Endothelial cell of umbilical vein (primary cell): ENCODE data around the gene SLC18B1. TPM values are rescaled to one million over a fixed set of nuclear protein-coding genes. Genes with fewer than 3 reads are reported as not detected.
A peak's percentile ranks its signal among the peaks of the same experiment; 100 is the strongest.

Experiments
- BruUV-seq: library from RNA; stranded (reverse); fragments of 400-500 nt; replicated peaks from 2 replicates; lab custom pipeline; 2021; lab: Mats Ljungman, UMichigan
- CTCF ChIA-PET: fragments of 300-600, 350-600 bp; sonication (Branson Sonifier 250); formaldehyde crosslinking; loops from one replicate; lab custom pipeline; 2021; ENCODE audit warnings: antibody characterized with exemption, inconsistent platforms; lab: Charles Lee
- POLR2A ChIA-PET: fragments of 300-600, 350-600 bp; sonication (Branson Sonifier 250); formaldehyde crosslinking; loops from one replicate; lab custom pipeline; 2021; ENCODE audit warnings: antibody characterized with exemption, inconsistent platforms; lab: Charles Lee
- DNase-seq: peaks from one replicate; pipeline ENCODE4 v3.0.0-alpha.2; 2011; ENCODE audit warnings: low read depth, low spot score
- FAIRE-seq: peaks from 2 replicates; lab custom pipeline; 2011; peaks lifted over from hg19 to GRCh38; lab: Jason Lieb, UNC
- H2AFZ ChIP-seq: 2 replicates; pipeline ENCODE4 v1.6.0; 2012; ENCODE audit warnings: low read depth, low read length, control low read depth, inconsistent platforms
- H3K27ac ChIP-seq: 2 replicates; pipeline ENCODE4 v1.5.1; 2011; ENCODE audit warnings: low read depth, mild to moderate bottlenecking, control low read depth, low read length, moderate library complexity; ENCODE audit not compliant: insufficient read depth
- H3K27me3 ChIP-seq, 2 experiments: 2 replicates each; pipeline versions ENCODE4 v1.6.0 to v1.6.1; 2011; ENCODE audit warnings: low read length in 2 of 2, mixed read lengths in 1 of 2; ENCODE audit not compliant: control insufficient read depth in 2 of 2, insufficient read depth in 2 of 2
- H3K36me3 ChIP-seq, 2 experiments: 2 replicates in 1 of 2; 3 replicates in 1 of 2; pipeline ENCODE4 v1.5.1; 2011; ENCODE audit warnings: low read length in 2 of 2, mild to moderate bottlenecking in 1 of 2, moderate library complexity in 1 of 2; ENCODE audit not compliant: control insufficient read depth in 2 of 2, insufficient read depth in 2 of 2; ENCODE audit errors: extremely low read depth in 1 of 2
- H3K4me1 ChIP-seq: 3 replicates; pipeline ENCODE4 v1.5.1; 2011; ENCODE audit warnings: mild to moderate bottlenecking, low read length; ENCODE audit not compliant: control insufficient read depth, insufficient read depth; ENCODE audit errors: extremely low read depth
- H3K4me2 ChIP-seq: 2 replicates; pipeline ENCODE4 v1.6.1; 2011; ENCODE audit warnings: low read length, control low read depth, mixed read lengths; ENCODE audit not compliant: insufficient read depth
- H3K4me3 ChIP-seq, 3 experiments: fragments of 200-600 bp in 1 of 3; sonication (generic), shearing (Covaris generic) in 1 of 3; replicated peaks in 1 of 3; 2 replicates each; pipeline ENCODE4 v1.5.1; 2011 to 2016; ENCODE audit warnings: control low read depth in 3 of 3, low read length in 3 of 3, mild to moderate bottlenecking in 2 of 3, inconsistent platforms in 1 of 3, low read depth in 1 of 3, moderate library complexity in 1 of 3; ENCODE audit not compliant: insufficient read depth in 1 of 3
- H3K79me2 ChIP-seq: 2 replicates; pipeline ENCODE4 v1.6.0; 2012; ENCODE audit warnings: low read length, inconsistent platforms; ENCODE audit not compliant: control insufficient read depth, insufficient read depth
- H3K9ac ChIP-seq: replicated peaks from 2 replicates; pipeline ENCODE3; 2011; ENCODE audit warnings: low read length, control low read depth; ENCODE audit not compliant: insufficient read depth; ENCODE audit errors: extremely low read depth
- H3K9me1 ChIP-seq: replicated peaks from 3 replicates; pipeline ENCODE4 v1.6.0; 2011; ENCODE audit warnings: mild to moderate bottlenecking, low read length; ENCODE audit not compliant: control insufficient read depth, insufficient read depth; ENCODE audit errors: extremely low read depth
- H3K9me3 ChIP-seq: replicated peaks from 2 replicates; pipeline ENCODE4 v1.5.1; 2012; ENCODE audit warnings: low read length, inconsistent platforms; ENCODE audit not compliant: control insufficient read depth, insufficient read depth
- H4K20me1 ChIP-seq: replicated peaks from 2 replicates; pipeline ENCODE3; 2011; ENCODE audit warnings: mild to moderate bottlenecking, low read length; ENCODE audit not compliant: control insufficient read depth, insufficient read depth; ENCODE audit errors: extremely low read depth
- CTCF ChIP-seq, 2 donors: IDR thresholded peaks; 1 replicate in 1 of 2; 2 replicates in 1 of 2; pipeline ENCODE4 v1.5.1; 2011; ENCODE audit warnings: low read length in 2 of 2, mild to moderate bottlenecking in 2 of 2, moderate library complexity in 2 of 2, control low read depth in 1 of 2, inconsistent platforms in 1 of 2, low read depth in 1 of 2; ENCODE audit not compliant: insufficient read depth in 1 of 2; ENCODE audit errors: extremely low read depth in 1 of 2
- EZH2 ChIP-seq: IDR thresholded peaks from 2 replicates; pipeline ENCODE4 v1.6.1; 2012; ENCODE audit warnings: borderline replicate concordance, low read depth, mild to moderate bottlenecking, moderate library complexity, low read length, inconsistent platforms; ENCODE audit not compliant: severe bottlenecking
- FOS ChIP-seq: IDR thresholded peaks from 2 replicates; pipeline ENCODE4 v1.6.1; 2011; ENCODE audit warnings: mild to moderate bottlenecking, low read length, moderate library complexity, borderline replicate concordance; ENCODE audit not compliant: insufficient read depth
- GATA2 ChIP-seq: IDR thresholded peaks from 2 replicates; pipeline ENCODE4 v1.7.0; 2011; ENCODE audit warnings: low read depth, mild to moderate bottlenecking, moderate library complexity, mixed read lengths, low read length; ENCODE audit not compliant: insufficient read length, insufficient read depth
- JUN ChIP-seq: IDR thresholded peaks from 2 replicates; pipeline ENCODE4 v1.6.1; 2011; ENCODE audit warnings: borderline replicate concordance, low read depth; ENCODE audit not compliant: insufficient read length, insufficient read depth
- MYC ChIP-seq: IDR thresholded peaks from one replicate; pipeline ENCODE4 v1.6.1; 2011; ENCODE audit warnings: mild to moderate bottlenecking, low read depth, low read length
- POLR2A ChIP-seq: IDR thresholded peaks from 2 replicates; pipeline ENCODE4 v1.6.1; 2012; ENCODE audit warnings: low read depth, mild to moderate bottlenecking, control low read depth, low read length
- POLR2AphosphoS5 ChIP-seq: IDR thresholded peaks from 2 replicates; pipeline ENCODE4 v1.6.1; 2012; ENCODE audit warnings: low read depth, mild to moderate bottlenecking, control low read depth, low read length, moderate library complexity; ENCODE audit not compliant: insufficient read depth
- dilution Hi-C: fragments of 300-500 bp; cut with MboI; formaldehyde crosslinking; loops from one replicate; pipeline ENCODE4 v1.15.0; 2019; ENCODE audit warnings: low sequenced_read_pairs; ENCODE audit not compliant: extremely low pct_ligation_motif_present
- intact Hi-C: fragments of 100-400 bp; cut with micrococcal nuclease; formaldehyde crosslinking; loops from one replicate; pipeline ENCODE4 v1.10.0; 2022
- polyA plus RNA-seq, 4 experiments: library from polyadenylated mRNA; depleted of rRNA in 3 of 4; stranded (reverse) in 3 of 4; unstranded in 1 of 4; fragments of >200 nt; gene quantifications; 2 replicates each; pipeline versions ENCODE4 v1.2.1 to v1.2.3, GENCODE V29; 2011 to 2012; ENCODE audit warnings: missing spikeins in 1 of 4
- total RNA-seq: library from RNA; stranded (reverse); gene quantifications from 2 replicates; pipeline ENCODE4 v1.2.3, GENCODE V29; 2021
- TF ChIP-seq, protein P1 (sequence below): IDR thresholded peaks from 2 replicates; pipeline ENCODE4 v1.6.1; 2011; ENCODE audit not compliant: insufficient read depth, insufficient read length

The SLC18B1 gene
- total and polyA plus RNA-seq, 2 donors (not counting 3 experiments of a cell fraction or from before 2014, with no cell fraction given) = 8.4 to 9.2 TPM

- no peaks in the 10 kb centered on the region for H3K9me1 ChIP-seq
- intact Hi-C loops = no loop called here
Measured at GRCh38 chr6:132764370-132764769, 34.1 kb downstream of the SLC18B1 start.

More at GRCh38 chr6:132764370-132764769, 34.1 kb downstream of the SLC18B1 start:
- Histone ChIP-seq H4K20me1 (no peaks in the 10 kb centered on the region), H3K27me3 (peaks cover 0 to 3% of the 10 kb centered on the region in 2 experiments), H3K4me2 (no peak overlapping the region), H3K79me2 (no peaks in the 10 kb centered on the region), H2AFZ (no peak overlapping the region), H3K4me1 (no peaks in the 10 kb centered on the region), H3K27ac (no peak overlapping the region), H3K4me3 (no peak overlapping the region), H3K36me3 (no peaks in the 10 kb centered on the region), H3K9ac (no peak overlapping the region), H3K9me3 (no peaks in the 10 kb centered on the region)
- BruUV-seq = no TSS peak
- POLR2A ChIA-PET = no interaction called here
- TF ChIP-seq FOS = no peak
- TF ChIP-seq, protein P1, sequence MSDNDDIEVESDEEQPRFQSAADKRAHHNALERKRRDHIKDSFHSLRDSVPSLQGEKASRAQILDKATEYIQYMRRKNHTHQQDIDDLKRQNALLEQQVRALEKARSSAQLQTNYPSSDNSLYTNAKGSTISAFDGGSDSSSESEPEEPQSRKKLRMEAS = no peak
- TF ChIP-seq MYC = no peak
- TF ChIP-seq GATA2 = no peak
- TF ChIP-seq CTCF (IDR thresholded peaks at IDR 0.05; ENCODE audit: extremely low read depth in 1 of 2, insufficient read depth in 1 of 2, low read depth in 1 of 2, low read length in 2 of 2) = no peak
- no peak for TF ChIP-seq JUN
- no peak for TF ChIP-seq POLR2A
- TF ChIP-seq EZH2 = no peak
- TF ChIP-seq POLR2AphosphoS5 = no peak
- no peak for FAIRE-seq
- dilution Hi-C loops = no loop called here
- CTCF ChIA-PET = interaction anchor here (1.1 to 3.7 kb wide), 2 partner anchors 34 to 94 kb away, joined by 3 to 19 read pairs; partner anchors contain the start of gene SLC18B1
- peak; percentile 12 for DNase-seq
